Uterus (tissue), 2 donors: ENCODE measurements around the gene TMEM37.

Experiments
- CTCF ChIP-seq, 4 experiments: fragments of 200-600 bp in 2 of 4; fragments of 450-650 bp in 2 of 4; sonication (generic) in 2 of 4; IDR thresholded peaks; one replicate each; pipeline ENCODE4 v1.5.1; 2016 to 2019; ENCODE audit warnings: antibody characterized with exemption in 4 of 4, mild to moderate bottlenecking in 2 of 4, moderate library complexity in 1 of 4
- POLR2A ChIP-seq, 2 donors: fragments of 450-650 bp; IDR thresholded peaks; one replicate each; pipeline ENCODE4 v1.6.1; 2016; ENCODE audit warnings: antibody characterized with exemption in 2 of 2, mild to moderate bottlenecking in 1 of 2, moderate library complexity in 1 of 2

GRCh38 chr2:119422360-119423107, 9.1 kb upstream of the TMEM37 start:
- no peak for TF ChIP-seq CTCF (IDR thresholded peaks at IDR 0.05)
- TF ChIP-seq POLR2A (IDR thresholded peaks at IDR 0.05) = no peak
